ENCODE data around the gene LYPD5. TPM values are rescaled to one million over a fixed set of nuclear protein-coding genes. Genes with fewer than 3 reads are reported as not detected.
"Not testable (repeated sequence)": the region's sequence is repeated elsewhere in the genome, so short reads cannot be mapped to it uniquely, and the experiment has no call there.

The LYPD5 gene
- total RNA-seq, 4 donors from 2014 or later: 0.51 to 1.9 (median 0.88) TPM

GRCh38 chr19:43820098-43820883 is 18.0 kb upstream of the LYPD5 start:
- Histone ChIP-seq H3K9me3 (no peaks in the 10 kb centered on the region), H3K4me1 (peaks cover 0 to 5% of the 10 kb centered on the region in 2 donors), H3K4me3 (peak overlapping the region; percentile 11 to 28), H3K27ac (no peak overlapping the region), H3K36me3 (no peaks in the 10 kb centered on the region), H3K27me3 (no peaks in the 10 kb centered on the region)
- DNase-seq: peak; percentile 20 to 25
- TF ChIP-seq CTCF (IDR thresholded peaks at IDR 0.05) (no peak), POLR2A (IDR thresholded peaks at IDR 0.05) (no peak)
- intact Hi-C loops (cut with DNase I; ENCODE audit: low total_unique reads): no loop called here

- DNase-seq: no peak
- intact Hi-C loops (cut with DNase I; ENCODE audit: low total_unique reads): no loop called here
- H3K27me3 ChIP-seq: no peaks in the 10 kb centered on the region
- TF ChIP-seq POLR2A (IDR thresholded peaks at IDR 0.05): no peak
- no peak for TF ChIP-seq CTCF (IDR thresholded peaks at IDR 0.05)
- no peaks in the 10 kb centered on the region for H3K9me3 ChIP-seq
- peaks cover 0 to 5% of the 10 kb centered on the region in 2 donors for H3K4me1 ChIP-seq
- H3K4me3 ChIP-seq: no peak overlapping the region
- no peak overlapping the region for H3K27ac ChIP-seq
- H3K36me3 ChIP-seq: no peaks in the 10 kb centered on the region
Measured at GRCh38 chr19:43818500-43818899, 16.3 kb upstream of the LYPD5 start.

- H3K4me3 ChIP-seq; H3K27ac ChIP-seq; DNase-seq; H3K27me3 ChIP-seq; H3K4me1 ChIP-seq; H3K36me3 ChIP-seq; intact Hi-C loops (cut with DNase I; ENCODE audit: low total_unique reads); H3K9me3 ChIP-seq: not testable (repeated sequence)
Measured at GRCh38 chr19:43817454-43817853, 15.2 kb upstream of the LYPD5 start.

- intact Hi-C loops (cut with DNase I; ENCODE audit: low total_unique reads): no loop called here
- H3K27me3 ChIP-seq: no peaks in the 10 kb centered on the region
- H3K4me3 ChIP-seq: no peak overlapping the region
- TF ChIP-seq CTCF (IDR thresholded peaks at IDR 0.05): no peak
- no peak for TF ChIP-seq POLR2A (IDR thresholded peaks at IDR 0.05)
- no peaks in the 10 kb centered on the region for H3K36me3 ChIP-seq
- H3K4me1 ChIP-seq: no peaks in the 10 kb centered on the region
- no peak for DNase-seq
- H3K9me3 ChIP-seq: no peaks in the 10 kb centered on the region
- no peak overlapping the region for H3K27ac ChIP-seq
Measured at GRCh38 chr19:43814663-43815352, 12.6 kb upstream of the LYPD5 start.

- Histone ChIP-seq H3K36me3 (no peaks in the 10 kb centered on the region), H3K9me3 (no peaks in the 10 kb centered on the region), H3K27me3 (no peaks in the 10 kb centered on the region), H3K27ac (no peak overlapping the region), H3K4me3 (no peak overlapping the region), H3K4me1 (no peaks in the 10 kb centered on the region)
- DNase-seq: no peak
- TF ChIP-seq POLR2A (IDR thresholded peaks at IDR 0.05) (no peak), CTCF (IDR thresholded peaks at IDR 0.05) (no peak)
- intact Hi-C loops (cut with DNase I; ENCODE audit: low total_unique reads): no loop called here
Measured at GRCh38 chr19:43812688-43813087, 10.4 kb upstream of the LYPD5 start.
